Keratinocyte (primary cell): Measurements from ENCODE around the gene NCAPD3.

Experiments
- CTCF ChIP-seq, 3 experiments: IDR thresholded peaks in 1 of 3; conservative IDR thresholded peaks in 1 of 3; optimal IDR thresholded peaks in 1 of 3; 2 replicates in 2 of 3; 3 replicates in 1 of 3; pipeline versions ENCODE3 to v1.5.1; 2011; ENCODE audit warnings: low read length in 3 of 3, mild to moderate bottlenecking in 3 of 3, moderate library complexity in 2 of 3, control low read depth in 1 of 3, inconsistent platforms in 1 of 3; ENCODE audit not compliant: insufficient read depth in 2 of 3; ENCODE audit errors: extremely low read depth in 1 of 3
- EZH2 ChIP-seq: IDR thresholded peaks from one replicate; pipeline ENCODE4 v1.6.1; 2012; ENCODE audit warnings: inconsistent platforms, mild to moderate bottlenecking, low read length, moderate library complexity

GRCh38 chr11:134267461-134267860 lies 43.7 kb upstream of the NCAPD3 start:
- TF ChIP-seq CTCF (optimal IDR thresholded peaks at IDR 0.05 in 1 of 3, IDR thresholded peaks at IDR 0.05 in 1 of 3, conservative IDR thresholded peaks at IDR 0.05 in 1 of 3; ENCODE audit: extremely low read depth in 1 of 3, insufficient read depth in 2 of 3, low read length in 3 of 3): no peak
- no peak for TF ChIP-seq EZH2
